Measurements from ENCODE around the gene EFNA5. TPM values are rescaled to one million over a fixed set of nuclear protein-coding genes. Genes with fewer than 3 reads are reported as not detected.

EFNA5 gene
- total and polyA plus RNA-seq, 2 experiments from 2014 or later = 7.5 to 10.1 TPM

DNA sequence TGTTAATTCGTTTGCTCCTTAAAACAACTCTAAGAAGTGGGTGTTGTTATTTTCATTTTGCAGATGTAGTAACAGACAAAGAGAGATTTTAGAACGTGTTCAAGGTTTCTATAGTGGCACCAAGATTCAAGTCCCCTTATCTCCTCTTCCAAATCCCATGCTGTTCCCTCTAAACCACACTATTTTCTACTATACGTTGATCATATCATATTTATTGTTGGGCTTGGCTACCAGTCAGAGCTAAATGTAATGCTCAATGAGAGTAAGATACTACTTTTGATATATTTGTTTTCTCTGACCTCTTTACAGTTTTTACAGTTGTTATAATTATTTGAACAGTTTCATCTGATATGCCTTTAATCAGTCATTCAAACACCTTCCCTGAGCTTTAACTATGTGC, 212.9 kb downstream of the EFNA5 start:
- Histone ChIP-seq H2AFZ (no peak overlapping the region), H3K4me1 (ENCODE audit: insufficient read depth) (peaks cover 39% of the 10 kb centered on the region), H3F3A (replicated peaks; ENCODE audit: low read depth) (no peaks in the 10 kb centered on the region), H3K27me3 (ENCODE audit: insufficient read depth) (no peaks in the 10 kb centered on the region), H3K9me2 (ENCODE audit: insufficient read depth) (no peaks in the 10 kb centered on the region; the same call in 1 of the 2 replicates), H3K27ac (ENCODE audit: low read depth) (no peak overlapping the region), H3K4me3 (no peak overlapping the region), H4K20me1 (replicated peaks; ENCODE audit: insufficient read depth) (no peaks in the 10 kb centered on the region), H3K4me2 (no peak overlapping the region), H3K79me2 (replicated peaks; ENCODE audit: insufficient read depth) (peaks cover 4% of the 10 kb centered on the region; the same call in 1 of the 2 replicates), H3K36me3 (ENCODE audit: insufficient read depth) (no peaks in the 10 kb centered on the region)
- Mint-ChIP-seq H3K36me3 (ENCODE audit: low read depth) (no peaks in the 10 kb centered on the region), H3K27me3 (ENCODE audit: insufficient read depth, low read depth, poor library complexity) (peaks cover 2% of the 10 kb centered on the region), H3K27ac (0 out of 2 replicates have a peak overlapping the region, but pooled peaks have one; percentile 7), H3K9me3 (no peaks in the 10 kb centered on the region), H3K4me1 (peaks cover 64% of the 10 kb centered on the region), H3K4me3 (no peak overlapping the region)
- no peak for DNase-seq (ENCODE audit: low spot score)
- ATAC-seq = no peak
- TF ChIP-seq STAT1 (IDR thresholded peaks at IDR 0.05; ENCODE audit: unreplicated experiment) = no peak
- no peak for TF ChIP-seq EZH2 (IDR thresholded peaks at IDR 0.05; ENCODE audit: low read depth, unreplicated experiment)
- TF ChIP-seq, protein P1, sequence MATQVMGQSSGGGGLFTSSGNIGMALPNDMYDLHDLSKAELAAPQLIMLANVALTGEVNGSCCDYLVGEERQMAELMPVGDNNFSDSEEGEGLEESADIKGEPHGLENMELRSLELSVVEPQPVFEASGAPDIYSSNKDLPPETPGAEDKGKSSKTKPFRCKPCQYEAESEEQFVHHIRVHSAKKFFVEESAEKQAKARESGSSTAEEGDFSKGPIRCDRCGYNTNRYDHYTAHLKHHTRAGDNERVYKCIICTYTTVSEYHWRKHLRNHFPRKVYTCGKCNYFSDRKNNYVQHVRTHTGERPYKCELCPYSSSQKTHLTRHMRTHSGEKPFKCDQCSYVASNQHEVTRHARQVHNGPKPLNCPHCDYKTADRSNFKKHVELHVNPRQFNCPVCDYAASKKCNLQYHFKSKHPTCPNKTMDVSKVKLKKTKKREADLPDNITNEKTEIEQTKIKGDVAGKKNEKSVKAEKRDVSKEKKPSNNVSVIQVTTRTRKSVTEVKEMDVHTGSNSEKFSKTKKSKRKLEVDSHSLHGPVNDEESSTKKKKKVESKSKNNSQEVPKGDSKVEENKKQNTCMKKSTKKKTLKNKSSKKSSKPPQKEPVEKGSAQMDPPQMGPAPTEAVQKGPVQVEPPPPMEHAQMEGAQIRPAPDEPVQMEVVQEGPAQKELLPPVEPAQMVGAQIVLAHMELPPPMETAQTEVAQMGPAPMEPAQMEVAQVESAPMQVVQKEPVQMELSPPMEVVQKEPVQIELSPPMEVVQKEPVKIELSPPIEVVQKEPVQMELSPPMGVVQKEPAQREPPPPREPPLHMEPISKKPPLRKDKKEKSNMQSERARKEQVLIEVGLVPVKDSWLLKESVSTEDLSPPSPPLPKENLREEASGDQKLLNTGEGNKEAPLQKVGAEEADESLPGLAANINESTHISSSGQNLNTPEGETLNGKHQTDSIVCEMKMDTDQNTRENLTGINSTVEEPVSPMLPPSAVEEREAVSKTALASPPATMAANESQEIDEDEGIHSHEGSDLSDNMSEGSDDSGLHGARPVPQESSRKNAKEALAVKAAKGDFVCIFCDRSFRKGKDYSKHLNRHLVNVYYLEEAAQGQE (IDR thresholded peaks at IDR 0.05; ENCODE audit: unreplicated experiment) = no peak
- TF ChIP-seq POLR2AphosphoS5 (IDR thresholded peaks at IDR 0.05; ENCODE audit: low read depth) = no peak
- TF ChIP-seq, protein P2, sequence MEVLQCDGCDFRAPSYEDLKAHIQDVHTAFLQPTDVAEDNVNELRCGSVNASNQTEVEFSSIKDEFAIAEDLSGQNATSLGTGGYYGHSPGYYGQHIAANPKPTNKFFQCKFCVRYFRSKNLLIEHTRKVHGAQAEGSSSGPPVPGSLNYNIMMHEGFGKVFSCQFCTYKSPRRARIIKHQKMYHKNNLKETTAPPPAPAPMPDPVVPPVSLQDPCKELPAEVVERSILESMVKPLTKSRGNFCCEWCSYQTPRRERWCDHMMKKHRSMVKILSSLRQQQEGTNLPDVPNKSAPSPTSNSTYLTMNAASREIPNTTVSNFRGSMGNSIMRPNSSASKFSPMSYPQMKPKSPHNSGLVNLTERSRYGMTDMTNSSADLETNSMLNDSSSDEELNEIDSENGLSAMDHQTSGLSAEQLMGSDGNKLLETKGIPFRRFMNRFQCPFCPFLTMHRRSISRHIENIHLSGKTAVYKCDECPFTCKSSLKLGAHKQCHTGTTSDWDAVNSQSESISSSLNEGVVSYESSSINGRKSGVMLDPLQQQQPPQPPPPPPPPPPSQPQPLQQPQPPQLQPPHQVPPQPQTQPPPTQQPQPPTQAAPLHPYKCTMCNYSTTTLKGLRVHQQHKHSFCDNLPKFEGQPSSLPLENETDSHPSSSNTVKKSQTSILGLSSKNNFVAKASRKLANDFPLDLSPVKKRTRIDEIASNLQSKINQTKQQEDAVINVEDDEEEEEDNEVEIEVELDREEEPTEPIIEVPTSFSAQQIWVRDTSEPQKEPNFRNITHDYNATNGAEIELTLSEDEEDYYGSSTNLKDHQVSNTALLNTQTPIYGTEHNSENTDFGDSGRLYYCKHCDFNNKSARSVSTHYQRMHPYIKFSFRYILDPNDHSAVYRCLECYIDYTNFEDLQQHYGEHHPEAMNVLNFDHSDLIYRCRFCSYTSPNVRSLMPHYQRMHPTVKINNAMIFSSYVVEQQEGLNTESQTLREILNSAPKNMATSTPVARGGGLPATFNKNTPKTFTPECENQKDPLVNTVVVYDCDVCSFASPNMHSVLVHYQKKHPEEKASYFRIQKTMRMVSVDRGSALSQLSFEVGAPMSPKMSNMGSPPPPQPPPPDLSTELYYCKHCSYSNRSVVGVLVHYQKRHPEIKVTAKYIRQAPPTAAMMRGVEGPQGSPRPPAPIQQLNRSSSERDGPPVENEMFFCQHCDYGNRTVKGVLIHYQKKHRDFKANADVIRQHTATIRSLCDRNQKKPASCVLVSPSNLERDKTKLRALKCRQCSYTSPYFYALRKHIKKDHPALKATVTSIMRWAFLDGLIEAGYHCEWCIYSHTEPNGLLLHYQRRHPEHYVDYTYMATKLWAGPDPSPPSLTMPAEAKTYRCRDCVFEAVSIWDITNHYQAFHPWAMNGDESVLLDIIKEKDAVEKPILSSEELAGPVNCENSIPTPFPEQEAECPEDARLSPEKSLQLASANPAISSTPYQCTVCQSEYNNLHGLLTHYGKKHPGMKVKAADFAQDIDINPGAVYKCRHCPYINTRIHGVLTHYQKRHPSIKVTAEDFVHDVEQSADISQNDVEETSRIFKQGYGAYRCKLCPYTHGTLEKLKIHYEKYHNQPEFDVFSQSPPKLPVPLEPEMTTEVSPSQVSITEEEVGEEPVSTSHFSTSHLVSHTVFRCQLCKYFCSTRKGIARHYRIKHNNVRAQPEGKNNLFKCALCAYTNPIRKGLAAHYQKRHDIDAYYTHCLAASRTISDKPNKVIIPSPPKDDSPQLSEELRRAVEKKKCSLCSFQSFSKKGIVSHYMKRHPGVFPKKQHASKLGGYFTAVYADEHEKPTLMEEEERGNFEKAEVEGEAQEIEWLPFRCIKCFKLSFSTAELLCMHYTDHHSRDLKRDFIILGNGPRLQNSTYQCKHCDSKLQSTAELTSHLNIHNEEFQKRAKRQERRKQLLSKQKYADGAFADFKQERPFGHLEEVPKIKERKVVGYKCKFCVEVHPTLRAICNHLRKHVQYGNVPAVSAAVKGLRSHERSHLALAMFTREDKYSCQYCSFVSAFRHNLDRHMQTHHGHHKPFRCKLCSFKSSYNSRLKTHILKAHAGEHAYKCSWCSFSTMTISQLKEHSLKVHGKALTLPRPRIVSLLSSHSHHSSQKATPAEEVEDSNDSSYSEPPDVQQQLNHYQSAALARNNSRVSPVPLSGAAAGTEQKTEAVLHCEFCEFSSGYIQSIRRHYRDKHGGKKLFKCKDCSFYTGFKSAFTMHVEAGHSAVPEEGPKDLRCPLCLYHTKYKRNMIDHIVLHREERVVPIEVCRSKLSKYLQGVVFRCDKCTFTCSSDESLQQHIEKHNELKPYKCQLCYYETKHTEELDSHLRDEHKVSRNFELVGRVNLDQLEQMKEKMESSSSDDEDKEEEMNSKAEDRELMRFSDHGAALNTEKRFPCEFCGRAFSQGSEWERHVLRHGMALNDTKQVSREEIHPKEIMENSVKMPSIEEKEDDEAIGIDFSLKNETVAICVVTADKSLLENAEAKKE (CRISPR knock-in tag; IDR thresholded peaks at IDR 0.05) = no peak
- no peak for TF ChIP-seq ZNF331 (CRISPR knock-in tag; IDR thresholded peaks at IDR 0.05; ENCODE audit: low read depth)
- TF ChIP-seq NANOG (IDR thresholded peaks at IDR 0.05; ENCODE audit: borderline replicate concordance) = no peak
- TF ChIP-seq ETS1 (IDR thresholded peaks at IDR 0.05) = no peak
- no peak for TF ChIP-seq EZH2phosphoT487 (IDR thresholded peaks at IDR 0.05; ENCODE audit: unreplicated experiment)
- no peak for TF ChIP-seq CREB1 (CRISPR knock-in tag; IDR thresholded peaks at IDR 0.05; ENCODE audit: low read depth)
- TF ChIP-seq CTCF (conservative IDR thresholded peaks at IDR 0.05; ENCODE audit: low read depth in 2 of 2) = no peak
- no peak for TF ChIP-seq ZNF114 (CRISPR knock-in tag; IDR thresholded peaks at IDR 0.05)
- no peak for TF ChIP-seq JUNB (IDR thresholded peaks at IDR 0.05; ENCODE audit: unreplicated experiment)
